GM12872 (cell line): ENCODE measurements around the gene COL20A1.

Experiments
- CTCF ChIP-seq: IDR thresholded peaks from 3 replicates; pipeline ENCODE4 v1.5.1; 2011; ENCODE audit warnings: low read depth, mild to moderate bottlenecking, low read length, moderate library complexity; ENCODE audit not compliant: insufficient read depth

COL20A1 gene

GRCh38 chr20:63325021-63325471 is 32.1 kb downstream of the COL20A1 start:
- TF ChIP-seq CTCF = no peak

- no peak for TF ChIP-seq CTCF
Measured at GRCh38 chr20:63325554-63326313, 32.7 kb downstream of the COL20A1 start.

GRCh38 chr20:63326314-63327230 is 33.6 kb downstream of the COL20A1 start:
- TF ChIP-seq CTCF = no peak

GRCh38 chr20:63327231-63327745 is 34.3 kb downstream of the COL20A1 start:
- TF ChIP-seq CTCF = no peak

GRCh38 chr20:63328026-63328700 is 35.2 kb downstream of the COL20A1 start:
- TF ChIP-seq CTCF = no peak

GRCh38 chr20:63328718-63329275 is 35.8 kb downstream of the COL20A1 start:
- no peak for TF ChIP-seq CTCF
